Measurements from ENCODE around the gene SCYGR7. TPM values are rescaled to one million over a fixed set of nuclear protein-coding genes. Genes with fewer than 3 reads are reported as not detected.

Gene SCYGR7
- total and polyA plus RNA-seq, 9 of the 15 experiments (the other 6 are each of a cell fraction or from before 2014, with no cell fraction given) = not detected

DNA sequence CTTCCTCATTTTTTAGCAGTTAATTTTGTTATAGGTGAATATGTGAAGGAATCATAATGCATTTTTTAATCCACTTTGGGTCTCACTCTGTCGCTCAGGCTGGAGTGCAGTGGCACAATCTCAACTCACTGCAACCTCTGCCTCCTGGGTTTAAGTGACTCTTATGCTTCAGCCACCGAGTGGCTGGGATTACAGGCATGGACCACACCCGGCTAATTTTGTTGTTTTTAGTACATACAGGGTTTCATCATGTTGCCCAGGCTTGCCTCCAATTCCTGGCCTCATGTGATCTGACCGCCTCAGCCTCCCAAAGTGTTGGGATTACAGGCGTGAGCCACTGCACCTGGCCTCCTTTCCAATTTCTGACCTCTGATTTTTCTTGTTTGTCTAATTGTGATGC, 43.9 kb upstream of the SCYGR7 start (continued):
- no peak for TF ChIP-seq ZFPM2 (CRISPR knock-in tag; IDR thresholded peaks at IDR 0.05)

DNA sequence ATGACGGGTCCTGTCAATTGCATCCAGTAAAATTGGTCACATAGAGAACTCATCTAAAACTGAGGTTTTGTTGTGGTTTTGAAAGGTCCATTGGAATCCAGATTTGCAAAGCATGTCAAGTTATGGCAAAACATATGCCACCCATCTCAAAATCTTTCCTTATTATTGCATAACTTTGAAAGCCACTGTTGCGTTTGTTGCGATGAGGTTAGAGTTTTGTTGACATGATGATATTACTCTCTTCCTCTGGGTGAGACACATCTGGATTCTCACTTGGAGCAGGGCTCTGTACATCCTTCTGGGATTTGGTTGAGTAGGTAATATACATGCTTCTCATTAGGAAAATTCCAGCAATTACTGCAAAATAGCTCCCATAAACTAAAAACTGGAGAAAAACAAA, 40.9 kb upstream of the SCYGR7 start:
- in situ Hi-C loops (cut with MboI) = no loop called here
- Histone ChIP-seq H3K4me2 (ENCODE audit: insufficient read depth, low read length) (no peak overlapping the region), H3K27me3 (ENCODE audit: control insufficient read depth in 2 of 2, insufficient read depth in 2 of 2, low read length in 2 of 2) (no peaks in the 10 kb centered on the region), H3K4me3 (no peak overlapping the region), H3K9me3 (replicated peaks; ENCODE audit: control insufficient read depth, insufficient read depth, low read depth, low read length) (no peaks in the 10 kb centered on the region), H4K20me1 (replicated peaks; ENCODE audit: control insufficient read depth, insufficient read depth, low read length) (no peaks in the 10 kb centered on the region), H2AFZ (ENCODE audit: low read depth, low read length) (no peak overlapping the region), H3K9ac (ENCODE audit: insufficient read depth in 1 of 2, low read depth in 2 of 2, low read length in 2 of 2) (no peak overlapping the region), H3K27ac (ENCODE audit: extremely low read depth, low read depth, low read length) (no peak overlapping the region), H3K9me1 (ENCODE audit: control insufficient read depth, insufficient read depth, low read length) (no peaks in the 10 kb centered on the region), H3K79me2 (ENCODE audit: control insufficient read depth, insufficient read depth, low read length) (no peaks in the 10 kb centered on the region), H3K36me3 (ENCODE audit: control insufficient read depth, insufficient read depth, low read length) (no peaks in the 10 kb centered on the region), H3K4me1 (replicated peaks in 1 of 2; ENCODE audit: control insufficient read depth in 2 of 2, insufficient read depth in 2 of 2, low read length in 2 of 2) (no peaks in the 10 kb centered on the region)
- TF ChIP-seq CCAR2 (IDR thresholded peaks at IDR 0.05; ENCODE audit: low read depth, low read length) (no peak), SFPQ (IDR thresholded peaks at IDR 0.05; ENCODE audit: low read depth, low read length) (no peak), ARID4B (CRISPR knock-in tag; IDR thresholded peaks at IDR 0.05) (no peak), TCF7L2 (IDR thresholded peaks at IDR 0.05; ENCODE audit: low read depth, low read length) (no peak)
- ATAC-seq = no peak
- intact Hi-C loops (cut with micrococcal nuclease) = no loop called here
- FAIRE-seq = no peak
- 0% methylated on average over 2 of the region's 3 CpGs for WGBS (ENCODE audit: insufficient coverage, low coverage, missing lambda C conversion rate)
- no peak for DNase-seq (ENCODE audit: extremely low read depth in 1 of 4, low spot score in 3 of 4)
- BruUV-seq (replicated peaks) = no TSS peak
- ChIA-PET CTCF (ENCODE audit: low intra/inter-chr PET ratio) (no interaction called here), POLR2A (no interaction called here)
